Astrocyte (in vitro differentiated cells and primary cell): ENCODE results near the gene CHST2.

Source experiments
- EZH2 ChIP-seq: IDR thresholded peaks from 2 replicates; pipeline ENCODE4 v1.6.1; 2012; ENCODE audit warnings: mild to moderate bottlenecking, low read length, inconsistent platforms; ENCODE audit not compliant: insufficient read depth
- TF ChIP-seq, protein P1 (sequence below): IDR thresholded peaks from 2 replicates; pipeline ENCODE4 v1.5.1; 2011; ENCODE audit warnings: low read depth, mild to moderate bottlenecking, inconsistent platforms, low read length, moderate library complexity; ENCODE audit not compliant: insufficient read depth

DNA sequence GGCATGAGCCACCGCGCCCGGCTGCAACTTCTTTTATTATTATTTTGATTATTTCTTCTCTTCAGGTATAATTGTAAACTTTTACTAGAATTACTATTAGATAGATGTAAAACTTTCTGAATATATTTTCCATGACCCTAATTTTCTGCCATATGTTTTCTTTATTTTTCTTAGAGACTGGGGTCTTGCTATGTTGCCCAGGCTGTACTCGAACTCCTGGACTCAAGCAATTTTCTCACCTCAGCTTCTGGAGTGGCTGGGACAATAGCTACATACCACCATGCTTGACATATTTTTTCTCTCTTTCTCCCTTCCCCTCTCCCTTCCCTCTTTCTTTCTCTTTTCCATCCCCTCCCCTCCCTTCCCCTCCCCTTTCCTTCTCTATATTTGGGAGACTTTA is 29.6 kb upstream of the CHST2 start:
- TF ChIP-seq EZH2, result no peak
- TF ChIP-seq, protein P1, sequence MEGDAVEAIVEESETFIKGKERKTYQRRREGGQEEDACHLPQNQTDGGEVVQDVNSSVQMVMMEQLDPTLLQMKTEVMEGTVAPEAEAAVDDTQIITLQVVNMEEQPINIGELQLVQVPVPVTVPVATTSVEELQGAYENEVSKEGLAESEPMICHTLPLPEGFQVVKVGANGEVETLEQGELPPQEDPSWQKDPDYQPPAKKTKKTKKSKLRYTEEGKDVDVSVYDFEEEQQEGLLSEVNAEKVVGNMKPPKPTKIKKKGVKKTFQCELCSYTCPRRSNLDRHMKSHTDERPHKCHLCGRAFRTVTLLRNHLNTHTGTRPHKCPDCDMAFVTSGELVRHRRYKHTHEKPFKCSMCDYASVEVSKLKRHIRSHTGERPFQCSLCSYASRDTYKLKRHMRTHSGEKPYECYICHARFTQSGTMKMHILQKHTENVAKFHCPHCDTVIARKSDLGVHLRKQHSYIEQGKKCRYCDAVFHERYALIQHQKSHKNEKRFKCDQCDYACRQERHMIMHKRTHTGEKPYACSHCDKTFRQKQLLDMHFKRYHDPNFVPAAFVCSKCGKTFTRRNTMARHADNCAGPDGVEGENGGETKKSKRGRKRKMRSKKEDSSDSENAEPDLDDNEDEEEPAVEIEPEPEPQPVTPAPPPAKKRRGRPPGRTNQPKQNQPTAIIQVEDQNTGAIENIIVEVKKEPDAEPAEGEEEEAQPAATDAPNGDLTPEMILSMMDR, result no peak
